K562 (cell line): ENCODE results near the gene RPS2. TPM values are rescaled to one million over a fixed set of nuclear protein-coding genes. Genes with fewer than 3 reads are reported as not detected.

ENCODE experiments used
- BCLAF1 ChIP-seq, 2 experiments: fragments of 450-650 bp in 1 of 2; IDR thresholded peaks; 2 replicates each; pipeline ENCODE4 v1.6.1; 2011 to 2017; ENCODE audit warnings: low read depth in 2 of 2, antibody characterized with exemption in 1 of 2, borderline replicate concordance in 1 of 2, low read length in 1 of 2, mild to moderate bottlenecking in 1 of 2, mixed read lengths in 1 of 2; ENCODE audit not compliant: control insufficient read depth in 1 of 2
- BRD9 ChIP-seq: fragments of 450-650 bp; IDR thresholded peaks from 2 replicates; pipeline ENCODE4 v1.6.1; 2018; ENCODE audit warnings: low read depth; ENCODE audit not compliant: partially characterized antibody
- C11orf30 ChIP-seq: fragments of 450-650 bp; IDR thresholded peaks from 2 replicates; pipeline ENCODE4 v1.6.1; 2016; ENCODE audit warnings: low read depth, mild to moderate bottlenecking
- CBFB ChIP-seq: sonication (generic); formaldehyde crosslinking; IDR thresholded peaks from 2 replicates; pipeline ENCODE4 v1.4.0; 2020; ENCODE audit warnings: mild to moderate bottlenecking, missing genetic modification reagents
- CEBPG ChIP-seq, 3 experiments: fragments of 200-800 bp in 1 of 3; sonication (Bioruptor generic) in 1 of 3; sonication (generic) in 1 of 3; formaldehyde crosslinking in 1 of 3; IDR thresholded peaks in 2 of 3; conservative IDR thresholded peaks in 1 of 3; 2 replicates each; pipeline versions ENCODE4 v1.6.1 to v1.8.0; 2016 to 2022; ENCODE audit warnings: missing compliant biosample characterization in 2 of 3, missing genetic modification characterization in 2 of 3, mild to moderate bottlenecking in 1 of 3, missing genetic modification reagents in 1 of 3
- DDX20 ChIP-seq: fragments of 450-650 bp; IDR thresholded peaks from 2 replicates; pipeline ENCODE4 v1.6.1; 2016; ENCODE audit warnings: missing genetic modification characterization, low read depth, mild to moderate bottlenecking, missing compliant biosample characterization, moderate library complexity
- HSF4 ChIP-seq: fragments of 250-450 bp; sonication (Bioruptor Pico); IDR thresholded peaks from 2 replicates; pipeline ENCODE4 v2.1.2; 2022; ENCODE audit warnings: mild to moderate bottlenecking, moderate library complexity, borderline replicate concordance
- KLF1 ChIP-seq: fragments of 450-650 bp; IDR thresholded peaks from 2 replicates; pipeline ENCODE4 v1.6.1; 2016; ENCODE audit warnings: missing genetic modification characterization, missing compliant biosample characterization
- NBN ChIP-seq: fragments of 450-650 bp; IDR thresholded peaks from 2 replicates; pipeline ENCODE4 v1.6.1; 2016; ENCODE audit warnings: low read depth, mild to moderate bottlenecking
- PBX2 ChIP-seq, 2 experiments: IDR thresholded peaks in 1 of 2; conservative IDR thresholded peaks in 1 of 2; 2 replicates each; pipeline ENCODE4 v1.6.1; 2016; ENCODE audit warnings: low read depth in 2 of 2, mild to moderate bottlenecking in 1 of 2, missing compliant biosample characterization in 1 of 2, missing genetic modification characterization in 1 of 2, moderate library complexity in 1 of 2
- SMARCC2 ChIP-seq: fragments of 450-650 bp; IDR thresholded peaks from 2 replicates; pipeline ENCODE4 v1.6.1; 2017; ENCODE audit warnings: antibody characterized with exemption, moderate library complexity, mild to moderate bottlenecking, low read depth
- SNIP1 ChIP-seq: fragments of 450-650 bp; IDR thresholded peaks from 2 replicates; pipeline ENCODE4 v1.7.1; 2017; ENCODE audit warnings: low read depth, mild to moderate bottlenecking
- SP1 ChIP-seq: sonication (generic); formaldehyde crosslinking; IDR thresholded peaks from 2 replicates; pipeline ENCODE4 v1.8.1; 2022; ENCODE audit warnings: mild to moderate bottlenecking, missing genetic modification reagents
- TEAD4 ChIP-seq, 2 experiments: sonication (generic) in 1 of 2; formaldehyde crosslinking in 1 of 2; IDR thresholded peaks; 2 replicates each; pipeline versions ENCODE4 v1.6.1 to v1.8.0; 2012 to 2022; ENCODE audit warnings: borderline replicate concordance in 1 of 2, inconsistent platforms in 1 of 2, low read length in 1 of 2, mild to moderate bottlenecking in 1 of 2, missing genetic modification reagents in 1 of 2
- ZNF232 ChIP-seq: sonication (generic); formaldehyde crosslinking; IDR thresholded peaks from 2 replicates; pipeline ENCODE4 v1.8.0; 2022; ENCODE audit warnings: mild to moderate bottlenecking, missing genetic modification reagents
- ZNF282 ChIP-seq: sonication (generic); formaldehyde crosslinking; IDR thresholded peaks from 2 replicates; pipeline ENCODE4 v1.8.1; 2023; ENCODE audit warnings: missing genetic modification reagents
- ZNF586 ChIP-seq: fragments of 450-650 bp; formaldehyde crosslinking; conservative IDR thresholded peaks from 2 replicates; pipeline ENCODE4 v1.4.0; 2020; ENCODE audit warnings: mild to moderate bottlenecking, moderate library complexity
- ZNF79 ChIP-seq: fragments of 250-450 bp; sonication (Bioruptor Pico); IDR thresholded peaks from 2 replicates; pipeline ENCODE4 v1.4.0; 2020; ENCODE audit warnings: low read depth, mild to moderate bottlenecking, moderate library complexity
- polyA plus RNA-seq, 8 experiments: library from polyadenylated mRNA; depleted of rRNA in 4 of 8; stranded (reverse) in 5 of 8; unstranded in 3 of 8; fragments of >200 nt; fragmentation: Nextera tagmentation in 2 of 8; fragmentation: Illumina TruSeq in 1 of 8; extraction: Ambion mirVana in 2 of 8; extraction: Trizol in 1 of 8; gene quantifications; 2 replicates each; pipeline versions ENCODE4 v1.2.1 to v1.2.3, GENCODE V29; 2011 to 2014; ENCODE audit warnings: inconsistent platforms in 1 of 8, missing spikeins in 1 of 8
- total RNA-seq, 7 experiments: library from RNA; depleted of rRNA in 6 of 7; stranded (reverse); fragments of >200 nt in 6 of 7; fragmentation: Illumina TruSeq in 2 of 7; extraction: Trizol in 2 of 7; gene quantifications; 2 replicates each; pipeline versions ENCODE4 v1.2.1 to v1.2.3, GENCODE V29; 2011 to 2021; ENCODE audit warnings: low replicate concordance in 1 of 7

Gene RPS2
- total and polyA plus RNA-seq, 9 of the 15 experiments (the other 6 are each of a cell fraction or from before 2014, with no cell fraction given) = 834 to 4,794 (median 3,793) TPM

GRCh38 chr16:1964506-1965395 lies at the start of gene RPS2 (continued):
- TF ChIP-seq HSF4 (CRISPR knock-in tag) (no peak), ZNF282 (CRISPR knock-in tag) (no peak), ZNF586 (CRISPR knock-in tag) (peak; percentile 61; the same call in 1 of the 2 replicates), PBX2 (CRISPR knock-in tag; IDR thresholded peaks at IDR 0.05; ENCODE audit: low read depth) (no peak), PBX2 (tag; conservative IDR thresholded peaks at IDR 0.05; ENCODE audit: low read depth) (no peak), ZNF232 (CRISPR knock-in tag) (no peak), DDX20 (no peak), BRD9 (peak; percentile 98), SMARCC2 (no peak), BCLAF1 (IDR thresholded peaks at IDR 0.05; ENCODE audit: borderline replicate concordance in 1 of 2, control insufficient read depth in 1 of 2, low read depth in 2 of 2, low read length in 1 of 2) (no peak), CEBPG (CRISPR knock-in tag; IDR thresholded peaks at IDR 0.05) (no peak), CEBPG (tag; conservative IDR thresholded peaks at IDR 0.05 in 1 of 2, IDR thresholded peaks at IDR 0.05 in 1 of 2) (no peak), ZNF79 (CRISPR knock-in tag) (no peak), TEAD4 (IDR thresholded peaks at IDR 0.05; ENCODE audit: low read length) (peak; percentile 29; the same call in 1 of the 2 replicates), TEAD4 (CRISPR knock-in tag; IDR thresholded peaks at IDR 0.05; ENCODE audit: borderline replicate concordance) (no peak), KLF1 (0 out of 2 replicates have a peak, but pooled peaks have one; percentile 32), C11orf30 (peak; percentile 97), SNIP1 (no peak), CBFB (no peak; the same call in 1 of the 2 replicates), NBN (peak; percentile 63; the same call in 1 of the 2 replicates), SP1 (CRISPR knock-in tag) (peak; percentile 92)
